ENCODE measurements around the gene PRELP.

DNA sequence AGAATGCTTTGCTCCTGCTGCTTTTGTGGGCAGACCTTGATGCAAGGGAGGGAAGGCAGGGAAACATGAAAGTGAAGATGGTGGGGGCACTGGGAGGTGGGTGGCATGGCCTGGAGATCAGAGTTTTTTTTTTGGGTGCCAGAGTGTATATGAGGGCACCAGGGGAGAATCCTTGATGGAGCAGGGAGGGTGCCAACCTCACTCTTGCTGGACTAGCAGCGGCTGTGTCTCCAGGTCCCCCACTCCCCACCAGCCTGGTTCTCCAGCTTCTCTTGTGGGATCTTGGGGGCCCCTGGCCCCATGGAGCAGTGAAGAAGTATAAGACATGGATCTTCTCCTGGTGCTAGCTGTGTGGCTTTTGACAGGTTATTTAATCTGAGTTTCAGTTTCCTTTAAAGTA lies 13.5 kb upstream of the PRELP start:
- TF ChIP-seq, protein P1, sequence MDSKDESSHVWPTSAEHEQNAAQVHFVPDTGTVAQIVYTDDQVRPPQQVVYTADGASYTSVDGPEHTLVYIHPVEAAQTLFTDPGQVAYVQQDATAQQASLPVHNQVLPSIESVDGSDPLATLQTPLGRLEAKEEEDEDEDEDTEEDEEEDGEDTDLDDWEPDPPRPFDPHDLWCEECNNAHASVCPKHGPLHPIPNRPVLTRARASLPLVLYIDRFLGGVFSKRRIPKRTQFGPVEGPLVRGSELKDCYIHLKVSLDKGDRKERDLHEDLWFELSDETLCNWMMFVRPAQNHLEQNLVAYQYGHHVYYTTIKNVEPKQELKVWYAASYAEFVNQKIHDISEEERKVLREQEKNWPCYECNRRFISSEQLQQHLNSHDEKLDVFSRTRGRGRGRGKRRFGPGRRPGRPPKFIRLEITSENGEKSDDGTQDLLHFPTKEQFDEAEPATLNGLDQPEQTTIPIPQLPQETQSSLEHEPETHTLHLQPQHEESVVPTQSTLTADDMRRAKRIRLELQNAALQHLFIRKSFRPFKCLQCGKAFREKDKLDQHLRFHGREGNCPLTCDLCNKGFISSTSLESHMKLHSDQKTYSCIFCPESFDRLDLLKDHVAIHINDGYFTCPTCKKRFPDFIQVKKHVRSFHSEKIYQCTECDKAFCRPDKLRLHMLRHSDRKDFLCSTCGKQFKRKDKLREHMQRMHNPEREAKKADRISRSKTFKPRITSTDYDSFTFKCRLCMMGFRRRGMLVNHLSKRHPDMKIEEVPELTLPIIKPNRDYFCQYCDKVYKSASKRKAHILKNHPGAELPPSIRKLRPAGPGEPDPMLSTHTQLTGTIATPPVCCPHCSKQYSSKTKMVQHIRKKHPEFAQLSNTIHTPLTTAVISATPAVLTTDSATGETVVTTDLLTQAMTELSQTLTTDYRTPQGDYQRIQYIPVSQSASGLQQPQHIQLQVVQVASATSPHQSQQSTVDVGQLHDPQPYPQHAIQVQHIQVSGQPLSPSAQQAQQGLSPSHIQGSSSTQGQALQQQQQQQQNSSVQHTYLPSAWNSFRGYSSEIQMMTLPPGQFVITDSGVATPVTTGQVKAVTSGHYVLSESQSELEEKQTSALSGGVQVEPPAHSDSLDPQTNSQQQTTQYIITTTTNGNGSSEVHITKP (tag by site-specific recombination; IDR thresholded peaks at IDR 0.05) = no peak
- TF ChIP-seq, protein P2, sequence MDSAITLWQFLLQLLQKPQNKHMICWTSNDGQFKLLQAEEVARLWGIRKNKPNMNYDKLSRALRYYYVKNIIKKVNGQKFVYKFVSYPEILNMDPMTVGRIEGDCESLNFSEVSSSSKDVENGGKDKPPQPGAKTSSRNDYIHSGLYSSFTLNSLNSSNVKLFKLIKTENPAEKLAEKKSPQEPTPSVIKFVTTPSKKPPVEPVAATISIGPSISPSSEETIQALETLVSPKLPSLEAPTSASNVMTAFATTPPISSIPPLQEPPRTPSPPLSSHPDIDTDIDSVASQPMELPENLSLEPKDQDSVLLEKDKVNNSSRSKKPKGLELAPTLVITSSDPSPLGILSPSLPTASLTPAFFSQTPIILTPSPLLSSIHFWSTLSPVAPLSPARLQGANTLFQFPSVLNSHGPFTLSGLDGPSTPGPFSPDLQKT (IDR thresholded peaks at IDR 0.05; ENCODE audit: borderline replicate concordance, low read depth, low read length) = no peak
- TF ChIP-seq, protein P3, sequence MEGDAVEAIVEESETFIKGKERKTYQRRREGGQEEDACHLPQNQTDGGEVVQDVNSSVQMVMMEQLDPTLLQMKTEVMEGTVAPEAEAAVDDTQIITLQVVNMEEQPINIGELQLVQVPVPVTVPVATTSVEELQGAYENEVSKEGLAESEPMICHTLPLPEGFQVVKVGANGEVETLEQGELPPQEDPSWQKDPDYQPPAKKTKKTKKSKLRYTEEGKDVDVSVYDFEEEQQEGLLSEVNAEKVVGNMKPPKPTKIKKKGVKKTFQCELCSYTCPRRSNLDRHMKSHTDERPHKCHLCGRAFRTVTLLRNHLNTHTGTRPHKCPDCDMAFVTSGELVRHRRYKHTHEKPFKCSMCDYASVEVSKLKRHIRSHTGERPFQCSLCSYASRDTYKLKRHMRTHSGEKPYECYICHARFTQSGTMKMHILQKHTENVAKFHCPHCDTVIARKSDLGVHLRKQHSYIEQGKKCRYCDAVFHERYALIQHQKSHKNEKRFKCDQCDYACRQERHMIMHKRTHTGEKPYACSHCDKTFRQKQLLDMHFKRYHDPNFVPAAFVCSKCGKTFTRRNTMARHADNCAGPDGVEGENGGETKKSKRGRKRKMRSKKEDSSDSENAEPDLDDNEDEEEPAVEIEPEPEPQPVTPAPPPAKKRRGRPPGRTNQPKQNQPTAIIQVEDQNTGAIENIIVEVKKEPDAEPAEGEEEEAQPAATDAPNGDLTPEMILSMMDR (tag by site-specific recombination; IDR thresholded peaks at IDR 0.05) = no peak
- TF ChIP-seq ZNF785 (tag by site-specific recombination; IDR thresholded peaks at IDR 0.05) (no peak), ZIC2 (tag by site-specific recombination; IDR thresholded peaks at IDR 0.05) (no peak), ZNF416 (tag by site-specific recombination; IDR thresholded peaks at IDR 0.05) (no peak), ZFP41 (tag by site-specific recombination; IDR thresholded peaks at IDR 0.05; ENCODE audit: borderline replicate concordance) (no peak), ZNF768 (tag by site-specific recombination; IDR thresholded peaks at IDR 0.05) (no peak), ZNF747 (tag by site-specific recombination; IDR thresholded peaks at IDR 0.05) (no peak), GFI1B (tag by site-specific recombination; IDR thresholded peaks at IDR 0.05) (no peak)
- TF ChIP-seq, protein P4, sequence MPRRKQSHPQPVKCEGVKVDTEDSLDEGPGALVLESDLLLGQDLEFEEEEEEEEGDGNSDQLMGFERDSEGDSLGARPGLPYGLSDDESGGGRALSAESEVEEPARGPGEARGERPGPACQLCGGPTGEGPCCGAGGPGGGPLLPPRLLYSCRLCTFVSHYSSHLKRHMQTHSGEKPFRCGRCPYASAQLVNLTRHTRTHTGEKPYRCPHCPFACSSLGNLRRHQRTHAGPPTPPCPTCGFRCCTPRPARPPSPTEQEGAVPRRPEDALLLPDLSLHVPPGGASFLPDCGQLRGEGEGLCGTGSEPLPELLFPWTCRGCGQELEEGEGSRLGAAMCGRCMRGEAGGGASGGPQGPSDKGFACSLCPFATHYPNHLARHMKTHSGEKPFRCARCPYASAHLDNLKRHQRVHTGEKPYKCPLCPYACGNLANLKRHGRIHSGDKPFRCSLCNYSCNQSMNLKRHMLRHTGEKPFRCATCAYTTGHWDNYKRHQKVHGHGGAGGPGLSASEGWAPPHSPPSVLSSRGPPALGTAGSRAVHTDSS (tag by site-specific recombination; IDR thresholded peaks at IDR 0.05) = no peak
